OCI-LY7 (cell line): ENCODE results near the gene LSMEM2.
A peak's percentile ranks its signal among the peaks of the same experiment; 100 is the strongest.

Source experiments
- EZH2phosphoT487 ChIP-seq: fragments of 200-600 bp; sonication (generic); IDR thresholded peaks from 2 replicates; pipeline ENCODE4 v1.6.1; 2018; ENCODE audit warnings: low read depth, borderline replicate concordance, mild to moderate bottlenecking, mixed run types, antibody characterized with exemption, low read length, moderate library complexity, mixed read lengths
- TF ChIP-seq, protein P1 (sequence below): fragments of 200-600 bp; sonication (generic); conservative IDR thresholded peaks from 2 replicates; pipeline ENCODE4 v1.5.1; 2014; ENCODE audit warnings: mild to moderate bottlenecking, antibody characterized with exemption, low read length, moderate library complexity, mixed read lengths

DNA sequence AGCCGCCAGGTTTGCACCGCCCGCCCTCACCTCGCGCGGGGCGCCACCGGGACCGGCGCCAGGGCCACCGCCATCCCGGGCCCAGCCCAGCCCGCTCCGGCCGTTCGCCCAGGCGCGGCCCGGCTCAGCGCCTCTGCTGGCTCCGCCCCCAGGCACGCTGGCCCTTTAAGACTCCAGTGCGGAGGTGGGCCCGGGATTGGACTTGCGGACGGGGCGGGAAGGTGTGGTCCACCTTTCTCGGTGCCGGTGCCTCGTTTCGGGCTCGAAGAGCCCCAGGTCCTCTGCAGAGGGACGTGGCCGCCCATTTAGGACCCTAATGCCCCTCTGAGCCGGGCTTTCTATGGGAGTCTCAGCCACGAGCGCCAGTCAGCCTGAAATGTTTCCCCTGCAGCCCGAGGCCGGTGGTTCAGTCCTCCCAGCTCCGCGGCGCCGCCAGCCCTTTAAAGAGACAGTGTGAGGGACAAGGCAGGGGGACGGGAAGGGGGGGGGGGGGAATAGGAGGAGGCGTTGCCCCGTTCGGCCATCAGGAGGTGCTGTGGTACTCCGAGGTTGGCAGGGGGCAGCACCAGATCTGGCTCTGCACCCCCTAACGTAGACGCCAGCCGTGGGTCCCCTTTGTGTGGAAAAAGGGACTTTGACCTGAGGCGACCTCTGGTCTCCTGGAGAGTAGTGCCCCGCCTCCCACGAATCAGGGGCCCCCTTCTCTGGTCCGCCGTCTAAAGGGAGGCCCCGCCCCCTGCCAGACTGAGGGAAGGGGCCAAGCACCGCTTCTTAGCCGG lies 42.6 kb downstream of the LSMEM2 start:
- TF ChIP-seq, protein P1, sequence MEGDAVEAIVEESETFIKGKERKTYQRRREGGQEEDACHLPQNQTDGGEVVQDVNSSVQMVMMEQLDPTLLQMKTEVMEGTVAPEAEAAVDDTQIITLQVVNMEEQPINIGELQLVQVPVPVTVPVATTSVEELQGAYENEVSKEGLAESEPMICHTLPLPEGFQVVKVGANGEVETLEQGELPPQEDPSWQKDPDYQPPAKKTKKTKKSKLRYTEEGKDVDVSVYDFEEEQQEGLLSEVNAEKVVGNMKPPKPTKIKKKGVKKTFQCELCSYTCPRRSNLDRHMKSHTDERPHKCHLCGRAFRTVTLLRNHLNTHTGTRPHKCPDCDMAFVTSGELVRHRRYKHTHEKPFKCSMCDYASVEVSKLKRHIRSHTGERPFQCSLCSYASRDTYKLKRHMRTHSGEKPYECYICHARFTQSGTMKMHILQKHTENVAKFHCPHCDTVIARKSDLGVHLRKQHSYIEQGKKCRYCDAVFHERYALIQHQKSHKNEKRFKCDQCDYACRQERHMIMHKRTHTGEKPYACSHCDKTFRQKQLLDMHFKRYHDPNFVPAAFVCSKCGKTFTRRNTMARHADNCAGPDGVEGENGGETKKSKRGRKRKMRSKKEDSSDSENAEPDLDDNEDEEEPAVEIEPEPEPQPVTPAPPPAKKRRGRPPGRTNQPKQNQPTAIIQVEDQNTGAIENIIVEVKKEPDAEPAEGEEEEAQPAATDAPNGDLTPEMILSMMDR, result peak; percentile 75
- no peak for TF ChIP-seq EZH2phosphoT487
